Upper lobe of left lung (tissue), 4 donors: ENCODE data around the gene BCAS4.

Experiments used
- POLR2A ChIP-seq, 4 donors: fragments of 450-650 bp; IDR thresholded peaks; one replicate each; pipeline ENCODE4 v1.5.1; 2016 to 2017; ENCODE audit warnings: antibody characterized with exemption in 4 of 4, mild to moderate bottlenecking in 2 of 4
- TF ChIP-seq, protein P1 (sequence below), 6 experiments: fragments of 450-650 bp in 4 of 6; fragments of 200-600 bp in 2 of 6; sonication (generic) in 2 of 6; IDR thresholded peaks; one replicate each; pipeline ENCODE4 v1.5.1; 2016 to 2019; ENCODE audit warnings: antibody characterized with exemption in 6 of 6

- no peak for TF ChIP-seq POLR2A (IDR thresholded peaks at IDR 0.05)
- TF ChIP-seq, protein P1, sequence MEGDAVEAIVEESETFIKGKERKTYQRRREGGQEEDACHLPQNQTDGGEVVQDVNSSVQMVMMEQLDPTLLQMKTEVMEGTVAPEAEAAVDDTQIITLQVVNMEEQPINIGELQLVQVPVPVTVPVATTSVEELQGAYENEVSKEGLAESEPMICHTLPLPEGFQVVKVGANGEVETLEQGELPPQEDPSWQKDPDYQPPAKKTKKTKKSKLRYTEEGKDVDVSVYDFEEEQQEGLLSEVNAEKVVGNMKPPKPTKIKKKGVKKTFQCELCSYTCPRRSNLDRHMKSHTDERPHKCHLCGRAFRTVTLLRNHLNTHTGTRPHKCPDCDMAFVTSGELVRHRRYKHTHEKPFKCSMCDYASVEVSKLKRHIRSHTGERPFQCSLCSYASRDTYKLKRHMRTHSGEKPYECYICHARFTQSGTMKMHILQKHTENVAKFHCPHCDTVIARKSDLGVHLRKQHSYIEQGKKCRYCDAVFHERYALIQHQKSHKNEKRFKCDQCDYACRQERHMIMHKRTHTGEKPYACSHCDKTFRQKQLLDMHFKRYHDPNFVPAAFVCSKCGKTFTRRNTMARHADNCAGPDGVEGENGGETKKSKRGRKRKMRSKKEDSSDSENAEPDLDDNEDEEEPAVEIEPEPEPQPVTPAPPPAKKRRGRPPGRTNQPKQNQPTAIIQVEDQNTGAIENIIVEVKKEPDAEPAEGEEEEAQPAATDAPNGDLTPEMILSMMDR (IDR thresholded peaks at IDR 0.05) = no peak
These were observed 28.5 kb downstream of the BCAS4 start for GRCh38 chr20:50823319-50823718.
